HT1080 (cell line): ENCODE measurements around the gene SPINK1. TPM values are rescaled to one million over a fixed set of nuclear protein-coding genes. Genes with fewer than 3 reads are reported as not detected.
"Not testable (repeated sequence)": the region's sequence is repeated elsewhere in the genome, so short reads cannot be mapped to it uniquely, and the experiment has no call there.

Experiments
- DNase-seq: peaks from one replicate; pipeline ENCODE4 v3.0.0-alpha.2; 2015; ENCODE audit warnings: low read depth
- total RNA-seq: library from RNA; depleted of rRNA; stranded (reverse); fragments of >200 nt; shearing (Covaris generic); gene quantifications from 2 replicates; pipeline ENCODE4 v1.2.3, GENCODE V29; 2014

Gene SPINK1
- total RNA-seq, 1 experiment from 2014 or later, result not detected

- no peak for DNase-seq
Observed at GRCh38 chr5:147854894-147855773, 23.7 kb upstream of the SPINK1 start.

DNA sequence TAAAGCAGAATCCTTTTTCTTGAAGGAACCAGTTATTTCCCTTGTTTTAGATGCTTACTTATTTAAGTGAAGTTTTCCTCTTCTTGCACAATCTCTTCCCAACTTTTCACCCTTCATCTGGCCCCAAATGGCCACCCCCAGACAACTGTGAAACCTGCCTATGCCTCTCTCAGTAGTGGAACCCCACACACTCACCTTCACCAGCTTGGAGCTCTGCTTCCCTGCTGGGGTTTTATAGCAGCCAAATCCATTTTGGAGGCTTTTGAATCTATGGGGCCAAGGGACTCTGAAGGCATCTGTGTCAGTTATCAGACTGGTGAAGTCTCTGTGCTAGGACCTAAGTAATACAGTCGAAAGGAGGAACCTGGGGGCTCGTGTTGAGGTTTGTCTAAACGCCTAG, 22.9 kb upstream of the SPINK1 start:
- DNase-seq, result no peak

DNA sequence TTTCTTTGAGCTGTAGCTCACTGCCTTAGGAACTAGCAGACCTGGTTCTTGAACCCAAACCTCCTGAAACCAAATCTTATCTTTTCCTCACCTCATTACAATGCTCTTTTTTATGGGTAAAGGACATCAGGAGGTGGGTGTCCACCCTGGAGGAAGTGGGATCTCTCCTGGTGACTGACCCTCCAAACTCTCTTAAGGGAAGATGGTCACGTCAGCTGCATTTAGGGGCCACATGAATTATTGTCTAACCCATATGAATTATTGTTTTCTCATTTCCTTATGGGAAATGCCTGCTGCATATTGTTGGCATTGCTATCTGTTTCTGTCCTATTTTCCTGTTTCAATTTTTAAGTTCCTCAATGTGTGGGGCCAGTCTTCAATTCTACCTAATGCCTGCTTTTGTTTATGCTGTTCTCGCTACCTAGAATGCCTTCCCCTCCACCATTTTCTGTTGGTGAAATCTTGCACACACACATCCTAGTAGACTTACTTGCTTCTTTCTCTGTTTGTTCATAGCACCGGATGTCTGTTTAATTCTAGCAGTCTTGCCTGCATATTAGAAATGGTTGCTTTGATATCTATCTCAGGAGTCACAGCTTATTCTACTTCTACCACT, 22.0 kb upstream of the SPINK1 start:
- DNase-seq, result no peak

DNA sequence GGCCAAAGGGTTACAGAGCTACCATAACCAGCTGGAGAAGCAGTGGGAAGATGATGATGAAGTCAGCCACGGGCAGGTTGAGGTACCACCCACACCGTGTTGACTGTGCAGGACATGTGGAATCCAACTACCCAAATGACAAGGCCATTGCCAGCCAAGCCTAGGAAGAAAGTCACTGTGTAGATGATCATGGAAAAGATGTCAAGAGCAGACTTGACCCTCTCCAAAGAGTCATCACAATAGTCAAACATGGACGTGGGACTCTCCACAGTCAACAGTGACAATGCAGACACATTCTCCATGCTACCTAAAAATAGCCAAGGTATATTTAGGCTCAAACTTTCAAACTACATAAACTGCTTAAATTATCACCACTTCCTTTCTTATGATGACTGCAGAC, 20.9 kb upstream of the SPINK1 start:
- DNase-seq, result no peak

- no peak for DNase-seq
Observed at GRCh38 chr5:147851578-147851977, 20.1 kb upstream of the SPINK1 start.

DNA sequence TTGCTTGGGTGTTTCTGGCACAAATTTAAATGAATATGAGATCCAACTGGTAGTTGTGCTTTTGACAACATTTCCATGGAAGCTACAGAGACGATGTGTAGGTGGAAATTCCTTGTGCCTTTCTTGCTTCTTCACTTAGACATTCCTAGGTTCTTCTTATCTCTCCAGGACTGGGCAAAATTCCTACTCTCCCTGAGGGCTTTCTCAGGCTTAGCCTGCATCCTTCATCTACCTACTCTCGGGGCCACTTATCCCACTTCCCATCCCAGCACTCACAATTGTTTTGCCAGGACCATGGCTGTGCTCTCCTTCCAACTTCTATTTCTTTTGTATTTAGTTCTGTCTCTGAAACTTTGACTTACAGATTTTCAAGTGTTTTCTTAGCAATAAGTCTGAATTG, 17.8 kb upstream of the SPINK1 start:
- no peak for DNase-seq

DNA sequence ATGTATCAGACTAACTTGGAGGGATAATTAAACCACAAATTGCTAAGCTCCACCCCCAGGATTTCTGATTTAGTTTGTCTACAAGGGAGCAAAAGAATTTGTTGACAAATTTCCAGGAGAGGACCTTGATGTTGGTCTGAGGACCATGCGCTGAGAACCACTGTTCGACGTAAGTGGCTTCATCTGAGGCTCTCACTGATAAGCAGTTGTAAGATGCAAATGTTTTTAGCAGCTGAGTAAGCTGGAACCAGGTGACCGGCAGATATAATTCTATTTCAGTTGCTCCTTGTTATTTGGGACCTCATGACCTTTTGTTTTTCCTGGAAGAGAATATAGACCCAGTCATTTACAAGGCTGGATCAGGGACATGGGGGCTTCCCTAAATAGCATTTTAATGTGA, 14.1 kb upstream of the SPINK1 start:
- no peak for DNase-seq

DNA sequence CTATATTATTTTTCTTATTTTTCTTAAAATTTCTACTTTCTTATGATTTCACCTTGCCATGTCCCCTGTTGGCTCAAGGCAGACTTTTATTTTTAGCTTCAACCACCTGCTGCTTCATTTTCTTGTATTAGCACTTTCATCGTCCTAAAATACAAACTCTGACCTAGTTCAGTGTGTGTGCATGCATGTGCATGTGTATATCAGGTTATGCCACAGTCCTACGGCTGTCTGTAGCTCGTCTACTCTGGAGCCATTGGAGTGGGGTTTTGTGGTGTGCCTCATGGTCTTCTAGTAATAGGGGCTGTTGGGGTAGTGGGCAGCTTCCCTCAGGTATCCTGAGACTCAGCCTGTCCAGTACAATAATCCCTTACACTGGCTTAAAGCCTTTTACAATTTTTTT, 13.4 kb upstream of the SPINK1 start:
- DNase-seq, result no peak

DNA sequence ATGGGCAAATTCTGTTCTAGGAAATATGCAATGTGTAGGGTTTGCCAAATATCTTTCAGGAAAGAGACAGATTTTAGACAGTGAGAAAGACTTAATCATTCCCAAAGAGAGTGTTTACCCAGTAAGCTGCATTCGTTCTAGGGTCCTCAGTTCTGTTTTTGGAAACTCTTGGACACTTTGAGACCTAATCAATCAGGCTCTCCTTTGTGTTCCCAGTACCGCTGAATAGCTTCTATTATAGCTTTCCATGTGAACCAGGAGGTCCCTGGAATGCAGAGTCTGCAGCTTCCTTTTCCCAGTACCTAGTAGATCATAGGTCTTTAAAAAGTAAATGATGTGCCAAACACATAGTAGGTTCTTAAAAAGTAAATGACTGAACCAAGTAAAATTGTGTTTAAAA, 11.4 kb upstream of the SPINK1 start:
- DNase-seq, result no peak

- no peak for DNase-seq
Observed at GRCh38 chr5:147836439-147836838, 5.0 kb upstream of the SPINK1 start.

- no peak for DNase-seq
Observed at GRCh38 chr5:147835386-147835798, 3.9 kb upstream of the SPINK1 start.

DNA sequence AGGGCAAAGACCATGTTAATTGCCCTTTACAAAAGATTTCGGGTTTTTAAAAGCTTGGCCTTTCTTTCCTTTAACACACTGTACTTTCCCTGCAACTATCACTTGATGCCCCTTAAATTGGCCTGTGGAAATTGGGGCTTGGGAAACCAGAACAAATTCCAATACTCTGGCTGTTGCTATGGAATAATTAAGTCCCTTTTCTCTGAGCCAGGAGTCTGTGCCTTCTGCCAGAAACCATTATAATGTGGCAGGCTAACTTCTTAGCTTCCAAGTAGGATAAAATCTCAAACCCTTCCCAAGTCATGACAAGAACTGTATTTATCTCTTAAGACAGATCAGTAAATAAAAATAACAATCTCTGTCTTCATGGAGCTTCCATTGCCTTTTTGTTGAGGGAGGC, 1.1 kb upstream of the SPINK1 start:
- no peak for DNase-seq

DNA sequence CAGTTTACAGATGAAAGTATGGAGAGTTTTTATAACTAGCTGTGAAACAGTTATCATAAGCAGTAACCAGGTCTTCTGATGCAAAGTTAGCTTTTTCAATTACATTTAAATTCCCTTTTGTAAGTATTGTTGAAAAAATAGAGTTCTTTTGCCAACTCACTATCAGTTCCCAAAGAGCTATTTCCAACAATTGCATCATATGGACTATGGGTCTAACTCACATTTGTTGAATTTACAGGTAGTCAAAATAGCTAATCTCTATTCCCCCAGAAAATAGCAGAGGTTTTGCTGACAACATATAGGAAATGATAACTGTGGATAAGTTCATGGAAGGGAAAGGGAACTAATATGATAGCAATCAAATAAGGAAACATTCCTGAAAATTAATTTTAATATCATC, 1.4 kb downstream of the SPINK1 start:
- DNase-seq, result no peak

DNA sequence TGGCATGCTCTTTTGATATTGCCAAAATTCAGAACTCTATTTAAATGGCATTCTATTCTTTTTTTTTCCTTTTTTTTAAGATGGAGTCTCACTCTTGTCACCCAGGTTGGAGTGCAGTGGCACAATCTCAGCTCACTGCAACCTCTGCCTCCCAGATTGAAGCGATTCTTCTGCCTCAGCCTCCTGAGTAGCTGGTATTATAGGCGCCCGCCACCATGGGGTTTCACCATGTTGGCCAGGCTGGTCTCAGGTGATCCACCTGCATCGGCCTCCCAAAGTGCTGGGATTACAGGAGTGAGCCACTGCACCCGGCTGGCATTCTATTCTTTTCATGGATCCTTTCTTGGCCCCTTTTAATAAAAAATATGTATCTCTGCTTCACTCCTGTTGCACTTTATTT, 4.5 kb downstream of the SPINK1 start:
- DNase-seq, result not testable (repeated sequence)

DNA sequence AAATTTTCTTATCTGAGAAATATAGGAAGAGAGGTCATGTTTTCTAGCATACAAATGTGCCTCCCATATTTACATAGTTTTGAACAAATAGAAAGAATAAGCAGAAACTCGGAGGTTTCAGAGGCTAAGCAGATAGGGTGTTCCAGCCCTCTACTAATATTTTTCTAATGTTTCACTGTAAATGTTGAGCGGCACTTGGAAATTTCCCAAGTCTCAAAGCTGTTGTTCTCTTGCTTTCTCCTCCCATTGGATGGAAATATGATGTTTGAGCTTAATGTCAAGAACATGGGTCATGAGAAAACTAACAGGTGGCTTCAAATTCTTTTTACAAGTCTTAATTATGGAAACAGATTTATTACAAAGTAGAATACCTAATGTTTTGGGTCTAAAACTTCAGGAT, 5.1 kb downstream of the SPINK1 start:
- DNase-seq, result no peak

GRCh38 chr5:147822686-147823491, 8.6 kb downstream of the SPINK1 start:
- DNase-seq, result peak; percentile 40

DNA sequence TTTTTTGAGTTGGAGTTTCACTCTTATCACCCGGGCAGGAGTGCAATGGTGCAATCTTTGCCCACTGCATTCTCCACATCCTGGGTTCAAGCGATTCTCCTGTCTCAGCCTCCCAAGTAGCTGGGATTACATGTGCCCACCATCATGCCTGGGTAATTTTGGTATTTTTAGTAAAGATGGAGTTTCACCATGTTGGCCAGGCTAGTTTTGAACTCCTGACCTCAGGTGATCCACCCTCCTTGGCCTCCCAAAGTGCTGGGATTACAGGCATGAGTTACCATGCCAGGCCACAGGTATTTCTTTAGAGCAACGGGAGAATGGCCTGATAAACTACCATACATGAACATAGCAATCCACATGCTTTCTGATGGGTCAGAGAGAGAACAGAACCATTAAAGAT, 9.2 kb downstream of the SPINK1 start:
- not testable (repeated sequence) for DNase-seq

DNA sequence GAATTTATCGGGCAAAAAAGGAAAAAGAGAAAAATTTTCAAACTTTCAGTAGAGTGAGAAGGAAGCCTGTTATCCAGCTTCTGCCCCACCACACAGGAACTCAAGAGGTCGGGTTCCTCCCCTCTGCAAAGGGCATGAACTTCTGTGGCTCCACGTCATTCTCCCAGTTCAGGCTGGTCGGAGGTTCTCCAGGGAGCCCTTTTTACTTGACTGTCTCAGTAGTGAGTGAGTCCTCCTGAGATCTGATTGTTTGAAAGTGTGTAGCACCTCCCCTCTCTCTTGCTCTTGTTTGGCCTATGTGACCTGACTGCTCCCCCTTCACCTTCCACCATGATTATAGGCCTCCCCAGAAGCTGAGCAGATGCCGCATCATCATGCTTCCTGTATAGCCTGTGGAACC, 9.7 kb downstream of the SPINK1 start:
- DNase-seq, result no peak

DNA sequence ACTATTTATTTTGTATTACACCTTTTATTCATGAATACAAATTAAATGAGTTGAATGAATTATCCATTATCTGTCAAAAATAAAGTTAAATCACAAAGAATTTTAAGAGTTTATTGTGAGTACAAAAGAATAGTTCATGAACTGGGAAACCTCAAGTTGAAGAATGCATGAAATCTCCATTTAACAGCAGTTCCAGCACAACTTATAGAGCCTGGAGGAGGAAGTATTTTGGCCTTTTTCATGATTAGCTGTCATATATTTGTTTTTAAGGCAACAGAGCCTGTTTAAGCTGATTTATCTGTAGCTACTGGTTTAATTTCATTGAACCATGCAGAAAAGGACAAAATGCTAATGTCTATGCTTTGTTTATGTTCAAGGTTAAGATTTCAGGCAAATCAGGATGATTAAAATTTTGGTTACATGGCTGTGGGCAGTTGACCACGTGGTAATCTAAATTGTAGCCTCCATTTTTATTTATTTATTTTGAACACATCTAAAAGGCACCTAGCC, 12.2 kb downstream of the SPINK1 start:
- no peak for DNase-seq

DNA sequence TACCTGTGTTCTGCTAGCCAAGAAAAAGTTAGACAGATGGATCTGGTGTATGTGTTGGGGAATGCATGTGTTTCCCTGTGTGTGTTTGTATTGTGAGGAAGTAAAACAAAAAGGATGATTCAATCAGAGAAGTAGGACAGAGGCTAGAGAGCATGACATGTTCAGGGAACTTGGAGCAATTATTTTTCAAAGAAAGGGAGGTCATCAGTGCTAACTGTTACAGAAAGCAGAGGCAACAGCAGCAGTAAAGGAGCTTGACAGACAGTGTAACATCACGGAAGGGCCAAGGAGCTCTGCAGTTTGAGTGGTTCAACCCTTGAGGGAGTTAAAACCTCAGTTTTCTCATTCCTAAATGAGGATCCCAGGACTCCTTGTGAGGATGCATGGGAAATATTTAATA, 13.2 kb downstream of the SPINK1 start:
- no peak for DNase-seq

- no peak for DNase-seq
Observed at GRCh38 chr5:147813696-147814095, 17.8 kb downstream of the SPINK1 start.
